ENCODE measurements around the gene C7orf33. TPM values are rescaled to one million over a fixed set of nuclear protein-coding genes. Genes with fewer than 3 reads are reported as not detected.

The C7orf33 gene
- total RNA-seq, 1 experiment from 2014 or later, result not detected

DNA sequence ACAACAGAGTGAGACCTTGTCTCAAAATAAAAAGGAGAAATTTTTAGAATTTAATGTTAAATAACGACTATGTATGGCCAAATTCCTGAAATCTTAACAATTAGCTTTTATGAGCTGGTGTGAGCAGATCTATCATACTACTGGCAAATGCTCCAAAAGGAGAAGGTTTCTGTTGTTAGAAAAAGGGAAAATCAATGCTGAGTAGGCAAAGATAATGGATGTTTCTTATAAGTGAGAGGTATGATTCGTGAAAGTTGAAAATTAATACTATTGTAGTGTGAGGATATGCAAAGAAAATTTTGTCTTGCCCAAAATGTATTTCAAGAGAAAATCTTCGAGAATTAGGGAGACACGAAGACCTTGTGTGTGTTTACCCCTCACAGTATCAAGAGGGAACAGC is 67.4 kb downstream of the C7orf33 start (continued):
- TF ChIP-seq, protein P1, sequence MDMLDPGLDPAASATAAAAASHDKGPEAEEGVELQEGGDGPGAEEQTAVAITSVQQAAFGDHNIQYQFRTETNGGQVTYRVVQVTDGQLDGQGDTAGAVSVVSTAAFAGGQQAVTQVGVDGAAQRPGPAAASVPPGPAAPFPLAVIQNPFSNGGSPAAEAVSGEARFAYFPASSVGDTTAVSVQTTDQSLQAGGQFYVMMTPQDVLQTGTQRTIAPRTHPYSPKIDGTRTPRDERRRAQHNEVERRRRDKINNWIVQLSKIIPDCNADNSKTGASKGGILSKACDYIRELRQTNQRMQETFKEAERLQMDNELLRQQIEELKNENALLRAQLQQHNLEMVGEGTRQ (CRISPR knock-in tag; IDR thresholded peaks at IDR 0.05), result no peak
- no peak for TF ChIP-seq ZNF671 (CRISPR knock-in tag; IDR thresholded peaks at IDR 0.05)
- TF ChIP-seq, protein P2, sequence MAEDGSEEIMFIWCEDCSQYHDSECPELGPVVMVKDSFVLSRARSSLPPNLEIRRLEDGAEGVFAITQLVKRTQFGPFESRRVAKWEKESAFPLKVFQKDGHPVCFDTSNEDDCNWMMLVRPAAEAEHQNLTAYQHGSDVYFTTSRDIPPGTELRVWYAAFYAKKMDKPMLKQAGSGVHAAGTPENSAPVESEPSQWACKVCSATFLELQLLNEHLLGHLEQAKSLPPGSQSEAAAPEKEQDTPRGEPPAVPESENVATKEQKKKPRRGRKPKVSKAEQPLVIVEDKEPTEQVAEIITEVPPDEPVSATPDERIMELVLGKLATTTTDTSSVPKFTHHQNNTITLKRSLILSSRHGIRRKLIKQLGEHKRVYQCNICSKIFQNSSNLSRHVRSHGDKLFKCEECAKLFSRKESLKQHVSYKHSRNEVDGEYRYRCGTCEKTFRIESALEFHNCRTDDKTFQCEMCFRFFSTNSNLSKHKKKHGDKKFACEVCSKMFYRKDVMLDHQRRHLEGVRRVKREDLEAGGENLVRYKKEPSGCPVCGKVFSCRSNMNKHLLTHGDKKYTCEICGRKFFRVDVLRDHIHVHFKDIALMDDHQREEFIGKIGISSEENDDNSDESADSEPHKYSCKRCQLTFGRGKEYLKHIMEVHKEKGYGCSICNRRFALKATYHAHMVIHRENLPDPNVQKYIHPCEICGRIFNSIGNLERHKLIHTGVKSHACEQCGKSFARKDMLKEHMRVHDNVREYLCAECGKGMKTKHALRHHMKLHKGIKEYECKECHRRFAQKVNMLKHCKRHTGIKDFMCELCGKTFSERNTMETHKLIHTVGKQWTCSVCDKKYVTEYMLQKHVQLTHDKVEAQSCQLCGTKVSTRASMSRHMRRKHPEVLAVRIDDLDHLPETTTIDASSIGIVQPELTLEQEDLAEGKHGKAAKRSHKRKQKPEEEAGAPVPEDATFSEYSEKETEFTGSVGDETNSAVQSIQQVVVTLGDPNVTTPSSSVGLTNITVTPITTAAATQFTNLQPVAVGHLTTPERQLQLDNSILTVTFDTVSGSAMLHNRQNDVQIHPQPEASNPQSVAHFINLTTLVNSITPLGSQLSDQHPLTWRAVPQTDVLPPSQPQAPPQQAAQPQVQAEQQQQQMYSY (CRISPR knock-in tag; IDR thresholded peaks at IDR 0.05), result no peak

DNA sequence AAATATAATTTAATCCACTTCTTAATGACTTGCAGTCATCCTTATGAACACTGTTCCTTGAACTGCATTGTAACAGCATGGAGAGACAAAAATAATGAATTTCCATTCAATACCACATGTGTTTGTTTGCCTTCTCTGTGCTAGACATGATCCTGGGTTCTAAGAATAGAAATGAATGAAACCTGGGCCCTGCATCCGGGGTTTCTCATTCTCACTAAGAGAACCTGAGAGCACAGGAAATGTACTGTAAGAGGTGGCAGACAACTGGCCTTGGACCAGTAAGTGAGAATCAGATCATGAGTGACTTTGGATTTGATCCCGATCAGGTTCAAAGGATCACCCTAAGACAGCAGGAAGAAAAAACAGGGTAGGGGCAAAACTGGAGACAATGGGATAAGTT is 70.9 kb downstream of the C7orf33 start:
- ATAC-seq (no peak), DNase-seq (ENCODE audit: low spot score) (no peak)
- H3K27ac Mint-ChIP-seq, result no peak overlapping the region
- peaks cover 4% of the 10 kb centered on the region for H3K9me3 Mint-ChIP-seq
- CTCF ChIA-PET, result no interaction called here
- no peaks in the 10 kb centered on the region for H3K36me3 Mint-ChIP-seq
- H3K27me3 Mint-ChIP-seq (ENCODE audit: low read depth), result no peaks in the 10 kb centered on the region
- H3K4me1 Mint-ChIP-seq, result no peaks in the 10 kb centered on the region
- no peak overlapping the region for H3K4me3 Mint-ChIP-seq
- TF ChIP-seq ELF4 (CRISPR knock-in tag; IDR thresholded peaks at IDR 0.05; ENCODE audit: low read depth) (no peak), ESRRA (CRISPR knock-in tag; IDR thresholded peaks at IDR 0.05; ENCODE audit: borderline replicate concordance) (no peak), ETV6 (CRISPR knock-in tag; IDR thresholded peaks at IDR 0.05) (no peak), SP1 (CRISPR knock-in tag; conservative IDR thresholded peaks at IDR 0.05) (no peak), NR2C2 (CRISPR knock-in tag; IDR thresholded peaks at IDR 0.05) (no peak), TEAD1 (CRISPR knock-in tag; IDR thresholded peaks at IDR 0.05) (no peak), ZNF138 (CRISPR knock-in tag; conservative IDR thresholded peaks at IDR 0.05) (no peak), FOXJ3 (CRISPR knock-in tag; IDR thresholded peaks at IDR 0.05; ENCODE audit: borderline replicate concordance) (no peak), ZNF317 (CRISPR knock-in tag; IDR thresholded peaks at IDR 0.05; ENCODE audit: borderline replicate concordance, low read depth) (no peak), ZNF263 (CRISPR knock-in tag; IDR thresholded peaks at IDR 0.05; ENCODE audit: low read depth) (no peak)
- TF ChIP-seq, protein P3, sequence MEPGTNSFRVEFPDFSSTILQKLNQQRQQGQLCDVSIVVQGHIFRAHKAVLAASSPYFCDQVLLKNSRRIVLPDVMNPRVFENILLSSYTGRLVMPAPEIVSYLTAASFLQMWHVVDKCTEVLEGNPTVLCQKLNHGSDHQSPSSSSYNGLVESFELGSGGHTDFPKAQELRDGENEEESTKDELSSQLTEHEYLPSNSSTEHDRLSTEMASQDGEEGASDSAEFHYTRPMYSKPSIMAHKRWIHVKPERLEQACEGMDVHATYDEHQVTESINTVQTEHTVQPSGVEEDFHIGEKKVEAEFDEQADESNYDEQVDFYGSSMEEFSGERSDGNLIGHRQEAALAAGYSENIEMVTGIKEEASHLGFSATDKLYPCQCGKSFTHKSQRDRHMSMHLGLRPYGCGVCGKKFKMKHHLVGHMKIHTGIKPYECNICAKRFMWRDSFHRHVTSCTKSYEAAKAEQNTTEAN (CRISPR knock-in tag; IDR thresholded peaks at IDR 0.05), result no peak
- TF ChIP-seq, protein P4, sequence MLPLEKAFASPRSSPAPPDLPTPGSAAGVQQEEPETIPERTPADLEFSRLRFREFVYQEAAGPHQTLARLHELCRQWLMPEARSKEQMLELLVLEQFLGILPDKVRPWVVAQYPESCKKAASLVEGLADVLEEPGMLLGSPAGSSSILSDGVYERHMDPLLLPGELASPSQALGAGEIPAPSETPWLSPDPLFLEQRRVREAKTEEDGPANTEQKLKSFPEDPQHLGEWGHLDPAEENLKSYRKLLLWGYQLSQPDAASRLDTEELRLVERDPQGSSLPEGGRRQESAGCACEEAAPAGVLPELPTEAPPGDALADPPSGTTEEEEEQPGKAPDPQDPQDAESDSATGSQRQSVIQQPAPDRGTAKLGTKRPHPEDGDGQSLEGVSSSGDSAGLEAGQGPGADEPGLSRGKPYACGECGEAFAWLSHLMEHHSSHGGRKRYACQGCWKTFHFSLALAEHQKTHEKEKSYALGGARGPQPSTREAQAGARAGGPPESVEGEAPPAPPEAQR (CRISPR knock-in tag; IDR thresholded peaks at IDR 0.05), result no peak
- POLR2A ChIA-PET, result no interaction called here

DNA sequence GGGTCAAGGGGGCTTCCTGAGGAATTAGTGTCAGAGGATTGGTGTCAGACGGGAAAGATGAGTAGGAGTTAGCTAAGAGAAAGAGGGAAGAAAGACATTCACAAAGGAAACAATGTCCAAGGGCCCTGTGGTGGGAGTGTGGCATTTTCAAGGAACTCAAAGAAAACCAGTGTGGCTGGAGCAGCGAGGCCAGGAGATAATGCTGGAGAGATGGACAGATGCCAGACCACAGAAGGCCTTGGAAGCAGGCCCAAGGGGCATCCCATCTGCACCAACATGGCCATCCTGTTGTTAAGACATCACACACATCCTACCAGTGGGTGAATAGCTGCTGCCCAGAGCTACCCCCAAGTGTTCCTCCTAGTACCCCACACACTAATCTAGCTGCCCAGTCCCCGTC is 72.1 kb downstream of the C7orf33 start:
- no peak for DNase-seq (ENCODE audit: low spot score)
- TF ChIP-seq GTF2I (CRISPR knock-in tag; conservative IDR thresholded peaks at IDR 0.05), result no peak
- TF ChIP-seq, protein P5, sequence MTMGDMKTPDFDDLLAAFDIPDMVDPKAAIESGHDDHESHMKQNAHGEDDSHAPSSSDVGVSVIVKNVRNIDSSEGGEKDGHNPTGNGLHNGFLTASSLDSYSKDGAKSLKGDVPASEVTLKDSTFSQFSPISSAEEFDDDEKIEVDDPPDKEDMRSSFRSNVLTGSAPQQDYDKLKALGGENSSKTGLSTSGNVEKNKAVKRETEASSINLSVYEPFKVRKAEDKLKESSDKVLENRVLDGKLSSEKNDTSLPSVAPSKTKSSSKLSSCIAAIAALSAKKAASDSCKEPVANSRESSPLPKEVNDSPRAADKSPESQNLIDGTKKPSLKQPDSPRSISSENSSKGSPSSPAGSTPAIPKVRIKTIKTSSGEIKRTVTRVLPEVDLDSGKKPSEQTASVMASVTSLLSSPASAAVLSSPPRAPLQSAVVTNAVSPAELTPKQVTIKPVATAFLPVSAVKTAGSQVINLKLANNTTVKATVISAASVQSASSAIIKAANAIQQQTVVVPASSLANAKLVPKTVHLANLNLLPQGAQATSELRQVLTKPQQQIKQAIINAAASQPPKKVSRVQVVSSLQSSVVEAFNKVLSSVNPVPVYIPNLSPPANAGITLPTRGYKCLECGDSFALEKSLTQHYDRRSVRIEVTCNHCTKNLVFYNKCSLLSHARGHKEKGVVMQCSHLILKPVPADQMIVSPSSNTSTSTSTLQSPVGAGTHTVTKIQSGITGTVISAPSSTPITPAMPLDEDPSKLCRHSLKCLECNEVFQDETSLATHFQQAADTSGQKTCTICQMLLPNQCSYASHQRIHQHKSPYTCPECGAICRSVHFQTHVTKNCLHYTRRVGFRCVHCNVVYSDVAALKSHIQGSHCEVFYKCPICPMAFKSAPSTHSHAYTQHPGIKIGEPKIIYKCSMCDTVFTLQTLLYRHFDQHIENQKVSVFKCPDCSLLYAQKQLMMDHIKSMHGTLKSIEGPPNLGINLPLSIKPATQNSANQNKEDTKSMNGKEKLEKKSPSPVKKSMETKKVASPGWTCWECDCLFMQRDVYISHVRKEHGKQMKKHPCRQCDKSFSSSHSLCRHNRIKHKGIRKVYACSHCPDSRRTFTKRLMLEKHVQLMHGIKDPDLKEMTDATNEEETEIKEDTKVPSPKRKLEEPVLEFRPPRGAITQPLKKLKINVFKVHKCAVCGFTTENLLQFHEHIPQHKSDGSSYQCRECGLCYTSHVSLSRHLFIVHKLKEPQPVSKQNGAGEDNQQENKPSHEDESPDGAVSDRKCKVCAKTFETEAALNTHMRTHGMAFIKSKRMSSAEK (CRISPR knock-in tag; IDR thresholded peaks at IDR 0.05; ENCODE audit: borderline replicate concordance), result no peak
- TF ChIP-seq OVOL2 (CRISPR knock-in tag; IDR thresholded peaks at IDR 0.05; ENCODE audit: borderline replicate concordance), result no peak
- TF ChIP-seq, protein P6, sequence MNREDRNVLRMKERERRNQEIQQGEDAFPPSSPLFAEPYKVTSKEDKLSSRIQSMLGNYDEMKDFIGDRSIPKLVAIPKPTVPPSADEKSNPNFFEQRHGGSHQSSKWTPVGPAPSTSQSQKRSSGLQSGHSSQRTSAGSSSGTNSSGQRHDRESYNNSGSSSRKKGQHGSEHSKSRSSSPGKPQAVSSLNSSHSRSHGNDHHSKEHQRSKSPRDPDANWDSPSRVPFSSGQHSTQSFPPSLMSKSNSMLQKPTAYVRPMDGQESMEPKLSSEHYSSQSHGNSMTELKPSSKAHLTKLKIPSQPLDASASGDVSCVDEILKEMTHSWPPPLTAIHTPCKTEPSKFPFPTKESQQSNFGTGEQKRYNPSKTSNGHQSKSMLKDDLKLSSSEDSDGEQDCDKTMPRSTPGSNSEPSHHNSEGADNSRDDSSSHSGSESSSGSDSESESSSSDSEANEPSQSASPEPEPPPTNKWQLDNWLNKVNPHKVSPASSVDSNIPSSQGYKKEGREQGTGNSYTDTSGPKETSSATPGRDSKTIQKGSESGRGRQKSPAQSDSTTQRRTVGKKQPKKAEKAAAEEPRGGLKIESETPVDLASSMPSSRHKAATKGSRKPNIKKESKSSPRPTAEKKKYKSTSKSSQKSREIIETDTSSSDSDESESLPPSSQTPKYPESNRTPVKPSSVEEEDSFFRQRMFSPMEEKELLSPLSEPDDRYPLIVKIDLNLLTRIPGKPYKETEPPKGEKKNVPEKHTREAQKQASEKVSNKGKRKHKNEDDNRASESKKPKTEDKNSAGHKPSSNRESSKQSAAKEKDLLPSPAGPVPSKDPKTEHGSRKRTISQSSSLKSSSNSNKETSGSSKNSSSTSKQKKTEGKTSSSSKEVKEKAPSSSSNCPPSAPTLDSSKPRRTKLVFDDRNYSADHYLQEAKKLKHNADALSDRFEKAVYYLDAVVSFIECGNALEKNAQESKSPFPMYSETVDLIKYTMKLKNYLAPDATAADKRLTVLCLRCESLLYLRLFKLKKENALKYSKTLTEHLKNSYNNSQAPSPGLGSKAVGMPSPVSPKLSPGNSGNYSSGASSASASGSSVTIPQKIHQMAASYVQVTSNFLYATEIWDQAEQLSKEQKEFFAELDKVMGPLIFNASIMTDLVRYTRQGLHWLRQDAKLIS (CRISPR knock-in tag; IDR thresholded peaks at IDR 0.05; ENCODE audit: borderline replicate concordance), result no peak
- no peak for TF ChIP-seq PRRX2 (CRISPR knock-in tag; IDR thresholded peaks at IDR 0.05)

More for the DNA sequence above, 72.1 kb downstream of the C7orf33 start:
- no peaks in the 10 kb centered on the region for H3K4me1 Mint-ChIP-seq
- H3K27ac Mint-ChIP-seq, result no peak overlapping the region
- H3K4me3 Mint-ChIP-seq, result no peak overlapping the region
- ATAC-seq, result no peak
- no peaks in the 10 kb centered on the region for H3K27me3 Mint-ChIP-seq (ENCODE audit: low read depth)
- ChIA-PET CTCF (no interaction called here), POLR2A (no interaction called here)
- peaks cover 4% of the 10 kb centered on the region for H3K9me3 Mint-ChIP-seq
- H3K36me3 Mint-ChIP-seq, result no peaks in the 10 kb centered on the region
